HG03575 (cell line): ENCODE data around the gene TRIM47.

Source experiments
- ATAC-seq: cut with Tn5 transposase; IDR thresholded peaks from one replicate; pipeline ENCODE4 v1.9.1; 2021; ENCODE audit not compliant: unreplicated experiment, insufficient number of reproducible peaks, low FRiP score; ENCODE audit errors: extremely low read depth

The TRIM47 gene, protein sequence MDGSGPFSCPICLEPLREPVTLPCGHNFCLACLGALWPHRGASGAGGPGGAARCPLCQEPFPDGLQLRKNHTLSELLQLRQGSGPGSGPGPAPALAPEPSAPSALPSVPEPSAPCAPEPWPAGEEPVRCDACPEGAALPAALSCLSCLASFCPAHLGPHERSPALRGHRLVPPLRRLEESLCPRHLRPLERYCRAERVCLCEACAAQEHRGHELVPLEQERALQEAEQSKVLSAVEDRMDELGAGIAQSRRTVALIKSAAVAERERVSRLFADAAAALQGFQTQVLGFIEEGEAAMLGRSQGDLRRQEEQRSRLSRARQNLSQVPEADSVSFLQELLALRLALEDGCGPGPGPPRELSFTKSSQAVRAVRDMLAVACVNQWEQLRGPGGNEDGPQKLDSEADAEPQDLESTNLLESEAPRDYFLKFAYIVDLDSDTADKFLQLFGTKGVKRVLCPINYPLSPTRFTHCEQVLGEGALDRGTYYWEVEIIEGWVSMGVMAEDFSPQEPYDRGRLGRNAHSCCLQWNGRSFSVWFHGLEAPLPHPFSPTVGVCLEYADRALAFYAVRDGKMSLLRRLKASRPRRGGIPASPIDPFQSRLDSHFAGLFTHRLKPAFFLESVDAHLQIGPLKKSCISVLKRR

DNA sequence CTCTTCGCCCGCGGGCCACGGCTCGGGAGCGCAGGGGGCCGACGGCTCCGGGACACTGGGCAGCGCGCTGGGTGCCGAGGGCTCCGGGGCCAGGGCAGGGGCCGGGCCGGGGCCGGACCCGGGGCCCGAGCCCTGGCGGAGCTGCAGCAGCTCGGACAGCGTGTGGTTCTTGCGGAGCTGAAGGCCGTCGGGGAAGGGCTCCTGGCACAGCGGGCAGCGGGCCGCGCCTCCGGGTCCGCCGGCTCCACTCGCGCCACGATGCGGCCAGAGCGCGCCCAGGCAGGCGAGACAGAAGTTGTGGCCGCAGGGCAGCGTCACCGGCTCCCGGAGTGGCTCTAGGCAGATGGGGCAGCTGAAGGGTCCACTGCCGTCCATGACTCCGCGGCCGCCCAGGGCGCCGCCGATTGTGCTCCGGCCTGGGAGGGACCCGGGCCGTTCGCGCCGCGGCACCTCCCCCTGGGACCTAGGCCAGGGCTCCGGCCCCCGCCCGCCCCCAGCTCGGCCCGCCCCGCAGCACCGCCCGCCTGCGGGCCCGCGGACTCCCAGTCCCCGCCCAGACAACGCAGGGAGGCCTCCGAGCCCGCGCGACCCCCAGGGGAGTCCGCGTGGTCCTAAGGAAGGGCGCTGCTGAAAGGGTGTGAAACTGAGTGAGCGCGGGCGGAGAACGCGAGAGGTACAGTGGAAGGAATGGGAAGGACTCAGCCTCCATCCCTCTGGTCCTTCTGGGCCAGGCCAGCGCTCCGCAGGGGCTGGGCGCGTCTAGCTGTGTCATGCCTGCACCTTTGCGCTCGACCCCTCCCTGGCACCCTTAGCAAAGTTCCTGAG, at the start of gene TRIM47:
TSS of gene TRIM47 (minus strand) at position 408 of the 825 bp plus-strand sequence. CDS start at position 375, 33 bp downstream.
- ATAC-seq: no peak

DNA sequence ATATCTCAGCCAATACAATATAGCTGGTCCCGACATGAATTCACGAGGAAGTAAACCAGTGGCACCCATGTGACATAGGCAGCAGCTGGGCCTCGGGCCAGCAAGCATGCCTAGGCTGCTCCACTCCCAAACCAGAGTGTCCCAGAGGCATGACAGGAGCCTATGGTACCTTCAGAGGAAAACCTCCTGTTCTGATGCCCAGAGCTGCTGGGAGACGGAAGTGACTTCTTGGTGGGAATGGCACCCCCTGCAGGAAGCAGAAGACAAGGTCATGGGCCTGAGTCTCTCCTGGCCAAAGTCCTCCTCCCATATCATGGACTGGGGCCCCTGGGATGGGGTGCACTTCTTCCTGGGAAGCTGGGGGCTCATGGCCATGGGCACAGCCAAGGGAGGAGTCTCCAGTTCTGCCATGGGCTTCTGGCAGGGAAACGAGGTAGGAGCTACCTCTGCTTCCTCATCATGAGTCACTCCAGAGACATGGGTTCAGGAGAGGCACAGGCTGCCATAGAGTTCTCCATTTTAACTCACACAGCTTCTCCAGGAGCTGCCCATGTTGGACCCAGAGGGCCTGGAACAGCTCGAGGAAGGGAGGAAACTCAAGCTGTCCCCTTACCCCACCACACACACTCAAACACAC, 49.0 kb upstream of the TRIM47 start:
- ATAC-seq: no peak

DNA sequence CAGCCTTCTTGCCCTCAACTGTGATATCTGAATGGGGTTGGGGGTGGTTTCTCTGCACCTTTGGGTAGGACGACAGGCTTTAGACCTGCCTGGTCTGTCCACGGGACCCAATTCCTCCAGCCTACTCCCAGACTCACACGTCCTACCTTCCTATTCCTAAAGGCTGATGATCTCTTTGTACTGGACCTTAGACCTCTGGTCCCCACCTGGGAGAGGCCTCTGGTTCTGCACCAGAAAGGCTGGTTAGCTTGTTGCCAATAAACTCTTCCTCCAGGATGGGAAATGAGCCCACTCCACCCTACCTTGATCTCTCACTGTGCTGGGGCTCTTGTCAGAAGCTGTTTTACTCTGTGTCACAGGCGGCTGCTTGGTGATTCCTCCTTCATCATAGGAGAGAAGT, 48.1 kb upstream of the TRIM47 start:
- no peak for ATAC-seq

DNA sequence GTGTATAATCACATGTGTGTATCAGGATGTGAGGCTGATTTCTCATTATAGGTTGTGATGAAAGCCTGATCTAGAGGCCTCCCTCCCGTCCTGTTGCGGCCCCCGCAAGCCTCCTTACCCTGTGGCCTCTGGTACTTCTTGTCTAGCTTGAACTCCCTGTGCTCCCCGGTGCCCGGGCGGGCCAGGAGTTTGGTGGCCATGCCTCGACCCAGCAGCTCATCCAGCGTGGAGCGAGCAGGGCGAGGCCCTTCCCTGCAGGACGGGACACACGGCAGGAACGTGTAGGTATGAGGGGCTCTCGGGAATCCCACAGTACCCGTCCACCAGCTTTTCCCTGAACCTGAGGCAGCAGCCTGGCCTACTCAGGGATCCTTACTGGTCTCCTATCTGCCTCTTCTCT, 47.5 kb upstream of the TRIM47 start:
- no peak for ATAC-seq

DNA sequence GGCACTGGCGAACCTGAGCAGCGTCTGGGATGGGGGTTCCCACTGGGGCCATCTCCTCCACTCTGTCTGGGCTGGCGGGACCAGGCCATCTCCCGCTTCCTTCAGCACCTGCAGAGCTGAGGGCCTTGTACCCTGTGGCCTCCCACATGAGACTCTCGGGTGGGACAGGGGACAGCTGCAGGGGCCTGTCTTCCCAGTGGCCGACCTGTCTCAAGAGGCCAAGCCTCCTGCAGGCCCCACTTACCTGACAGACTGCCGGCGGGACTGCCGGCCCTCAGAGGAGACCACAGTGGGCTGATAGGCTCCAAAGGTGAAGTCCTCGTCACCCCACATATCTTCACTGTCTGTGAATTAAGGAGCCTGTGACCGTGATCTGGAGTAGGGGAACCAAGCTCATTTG, 46.7 kb upstream of the TRIM47 start:
- ATAC-seq: no peak

DNA sequence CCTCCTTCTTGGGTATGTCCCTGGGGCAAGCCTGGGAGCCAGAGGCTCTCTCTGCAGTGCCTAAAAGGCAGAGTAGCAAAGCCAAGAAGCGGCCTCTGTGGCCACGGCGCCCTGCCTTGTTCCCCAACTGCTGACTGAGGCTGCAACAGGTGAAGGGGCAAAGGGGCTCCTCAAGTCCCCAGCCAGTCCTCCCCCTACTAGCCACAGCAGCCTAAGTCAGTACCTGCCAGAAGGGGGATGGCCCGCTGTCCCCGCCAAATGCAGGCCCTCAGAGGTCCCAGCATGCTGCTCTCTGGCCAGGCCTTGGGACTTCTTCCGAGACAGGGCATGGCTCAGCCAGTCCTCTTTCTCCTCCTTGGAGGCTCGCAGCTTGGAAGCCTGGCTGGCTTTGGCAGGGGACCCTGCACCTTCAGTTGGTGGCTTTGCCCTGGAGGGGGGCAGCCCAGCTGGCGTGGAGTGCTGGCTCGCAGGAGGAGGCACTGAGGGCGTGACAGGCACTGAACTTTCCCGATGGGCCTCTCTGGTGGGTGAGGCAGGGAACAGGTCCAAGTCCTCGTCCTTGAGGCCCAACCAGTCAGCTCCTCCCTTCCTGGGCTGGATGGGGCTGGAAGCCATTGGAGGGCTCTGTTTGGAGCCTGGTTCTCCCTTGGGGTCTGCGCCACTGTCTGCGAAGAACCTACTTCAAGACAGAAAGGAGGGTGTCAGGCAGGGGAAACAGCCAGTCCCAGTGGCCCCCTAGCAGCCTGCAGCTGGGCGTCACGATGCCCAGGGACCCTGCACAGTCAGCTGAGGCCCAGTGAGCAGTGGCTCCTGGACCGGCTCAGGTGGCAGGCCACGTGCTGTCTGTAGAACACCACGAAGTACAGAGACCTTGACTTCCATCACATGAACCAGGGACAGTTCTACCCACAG, 44.8 kb upstream of the TRIM47 start:
- ATAC-seq: no peak

DNA sequence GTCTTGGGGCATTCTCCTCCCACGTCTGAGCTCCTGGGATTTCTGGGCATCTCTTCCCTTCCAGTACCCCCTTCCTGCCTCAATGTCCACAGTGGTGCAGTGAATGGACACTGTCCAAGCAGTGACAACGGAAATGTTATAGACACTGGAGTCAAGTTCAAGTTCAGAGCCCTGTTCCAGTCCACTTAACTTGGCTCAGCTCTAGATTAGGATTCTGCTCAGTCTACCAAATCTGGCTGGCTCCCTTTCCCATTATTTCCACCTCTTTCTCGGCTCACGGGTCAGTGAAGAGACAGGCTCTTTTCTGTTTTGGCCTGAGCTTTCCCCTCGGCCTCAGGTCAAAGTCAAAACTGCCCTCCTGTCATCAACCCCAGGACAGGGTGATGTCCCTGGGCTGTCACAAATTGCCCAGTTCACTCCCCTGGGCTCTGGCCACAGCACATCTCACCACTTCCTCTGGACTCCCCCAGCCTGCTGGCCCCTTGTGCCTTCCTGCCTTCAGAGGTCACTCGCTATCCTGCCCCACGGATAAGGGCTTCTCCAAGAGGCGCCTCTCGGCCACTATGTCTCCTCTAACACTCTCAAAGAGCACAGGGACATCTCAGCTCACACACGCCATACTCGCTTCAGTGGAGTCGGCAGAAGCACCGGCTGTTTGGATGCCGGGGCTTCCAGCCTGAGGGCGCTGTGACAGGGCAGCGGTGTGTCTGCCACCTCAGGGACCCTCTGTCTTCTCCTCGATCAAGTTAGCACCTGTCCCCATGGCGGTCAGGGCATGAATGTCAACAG, 44.0 kb upstream of the TRIM47 start:
- ATAC-seq: no peak

DNA sequence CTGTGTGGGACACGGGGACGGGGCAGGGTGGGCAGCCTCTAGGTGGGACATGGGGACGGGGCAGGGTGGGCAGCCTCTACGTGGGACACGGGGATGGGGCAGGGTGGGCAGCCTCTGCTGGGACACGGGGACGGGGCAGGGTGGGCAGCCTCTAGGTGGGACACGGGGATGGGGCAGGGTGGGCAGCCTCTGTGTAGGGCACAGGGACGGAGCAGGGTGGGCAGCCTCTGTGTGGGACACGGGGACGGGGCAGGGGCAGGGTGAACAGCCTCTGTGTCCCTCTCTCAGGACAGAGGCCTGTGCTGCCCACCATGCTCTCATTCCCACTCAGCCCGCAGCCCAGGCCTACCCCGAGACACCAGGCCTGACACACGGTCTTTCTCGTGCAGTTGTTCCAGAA, 43.2 kb upstream of the TRIM47 start:
- no peak for ATAC-seq

DNA sequence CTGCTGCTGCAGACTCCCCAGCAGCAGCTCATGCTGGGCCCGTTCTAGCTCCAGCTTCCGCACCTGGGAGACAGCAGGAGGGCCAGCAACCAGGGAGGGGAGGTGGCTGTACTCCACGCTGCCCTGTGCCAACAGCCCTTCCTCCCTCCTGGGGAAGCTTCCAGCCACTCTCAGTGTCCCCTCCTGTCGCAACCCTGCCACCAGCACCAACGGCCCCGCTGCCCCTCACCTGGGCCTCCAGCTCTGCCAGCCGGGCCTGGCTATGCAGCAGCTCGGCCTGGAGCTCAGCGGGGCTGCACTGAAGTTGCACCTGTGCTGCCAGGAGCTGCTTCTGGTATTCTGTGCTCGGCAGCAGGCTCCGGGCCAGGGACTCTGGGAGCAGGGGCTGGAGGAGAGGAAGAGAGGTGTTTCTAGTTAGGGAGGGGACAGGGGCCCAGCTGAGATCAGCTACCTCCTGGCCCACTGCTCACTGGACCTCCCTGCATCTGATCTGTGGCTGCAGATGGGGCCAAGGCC, 41.7 kb upstream of the TRIM47 start:
- ATAC-seq: no peak

DNA sequence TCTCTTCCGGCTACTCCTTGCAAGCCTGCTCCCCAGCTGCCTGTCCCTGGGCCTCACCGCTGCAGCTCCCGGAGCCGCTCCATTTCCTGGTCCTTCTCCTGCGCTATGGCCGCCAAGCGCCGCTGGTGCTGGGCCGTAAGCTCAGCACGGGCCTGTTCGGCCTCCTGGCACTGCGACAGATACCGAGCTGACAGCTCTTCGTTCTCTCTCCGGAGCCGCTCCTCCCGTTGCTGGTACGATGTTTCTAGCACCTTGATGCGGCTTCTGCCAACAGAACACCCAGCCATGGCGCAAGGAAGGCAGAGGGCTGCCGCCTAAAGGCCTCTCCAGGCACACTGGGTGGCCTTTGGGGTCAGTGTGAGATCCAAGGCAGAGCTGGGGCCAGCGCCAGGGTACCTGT, 41.2 kb upstream of the TRIM47 start:
- no peak for ATAC-seq

DNA sequence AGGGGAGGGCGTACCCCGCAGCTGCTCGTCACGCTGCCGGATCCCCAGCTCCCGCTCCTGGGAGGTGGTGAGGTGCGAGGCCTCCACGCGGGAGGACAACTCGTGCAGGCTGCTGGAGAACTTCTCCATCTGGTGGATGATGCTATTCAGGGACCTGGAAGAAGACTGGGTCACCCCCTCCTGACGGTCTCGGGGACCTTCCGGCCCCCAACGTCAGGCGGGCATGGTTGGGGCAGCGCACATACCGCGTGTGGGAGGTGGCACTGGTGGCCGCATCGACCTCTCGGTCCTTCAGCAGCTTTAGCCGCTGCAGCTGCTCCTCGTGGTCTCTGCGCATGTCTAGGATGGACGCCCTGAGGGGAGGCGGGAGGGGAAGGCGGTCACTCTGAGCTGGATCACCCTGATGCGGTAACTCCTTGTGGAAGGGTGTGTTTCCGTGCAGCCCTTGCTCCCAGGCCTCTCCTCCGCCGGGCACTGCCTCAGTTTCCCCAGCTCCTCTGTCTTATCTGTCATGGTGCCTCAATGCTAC, 39.6 kb upstream of the TRIM47 start:
- no peak for ATAC-seq

DNA sequence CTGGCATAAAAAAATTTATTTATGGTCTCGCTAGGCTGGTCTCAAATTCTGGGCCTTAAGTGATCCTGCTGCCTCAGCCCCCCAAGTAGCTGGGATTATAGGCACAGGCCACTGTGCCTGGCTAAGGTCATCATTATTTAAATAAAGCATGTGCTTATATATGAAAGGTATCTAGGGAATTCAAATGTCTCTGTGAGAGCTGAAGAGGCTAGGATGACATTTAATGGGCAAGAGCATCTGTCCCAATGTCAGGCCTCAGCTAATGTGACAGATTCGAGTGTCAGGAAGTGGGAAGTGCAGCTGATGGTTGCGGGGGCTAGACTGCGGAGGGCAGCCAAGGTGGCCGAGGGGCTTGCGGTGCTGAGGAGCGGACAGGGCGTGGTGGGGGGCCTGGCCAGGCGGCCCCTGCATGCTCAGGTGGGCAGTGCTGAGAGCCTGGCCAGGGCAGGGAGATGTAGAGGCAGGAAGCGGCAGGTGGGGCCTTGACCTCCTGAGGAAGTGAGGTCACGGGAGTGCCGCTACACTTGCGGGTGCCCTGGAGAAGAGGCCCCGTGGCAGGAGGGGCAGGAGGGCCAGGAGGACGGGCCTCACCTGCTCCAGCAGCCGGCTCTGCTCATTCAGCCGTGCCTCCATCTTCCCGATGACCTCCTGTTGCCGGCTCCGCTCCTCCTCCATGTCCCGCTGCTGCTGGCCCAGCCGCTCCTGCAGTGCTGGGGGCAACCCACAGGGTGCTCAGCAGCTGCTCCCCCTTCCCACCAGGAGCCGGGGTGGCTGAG, 38.9 kb upstream of the TRIM47 start:
- no peak for ATAC-seq

DNA sequence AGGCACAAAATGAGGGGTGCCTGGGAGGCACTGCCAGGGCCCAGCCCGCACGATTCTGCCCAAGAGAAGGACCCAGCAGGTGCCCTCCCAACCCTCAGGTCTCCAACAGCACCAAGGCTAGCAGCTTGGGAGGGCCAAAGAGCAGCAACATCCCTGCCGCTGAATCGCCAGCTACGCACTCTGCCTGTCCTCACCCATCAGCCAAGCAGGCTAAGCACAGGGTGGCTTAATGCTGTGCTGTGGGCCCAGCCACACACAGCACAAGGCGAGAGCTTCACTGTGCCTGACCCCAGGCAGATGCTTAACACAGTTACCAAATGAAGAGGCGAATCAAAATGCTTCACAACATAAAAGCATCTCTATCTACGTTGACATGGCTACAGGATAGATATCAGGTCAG, 36.9 kb upstream of the TRIM47 start:
- no peak for ATAC-seq

DNA sequence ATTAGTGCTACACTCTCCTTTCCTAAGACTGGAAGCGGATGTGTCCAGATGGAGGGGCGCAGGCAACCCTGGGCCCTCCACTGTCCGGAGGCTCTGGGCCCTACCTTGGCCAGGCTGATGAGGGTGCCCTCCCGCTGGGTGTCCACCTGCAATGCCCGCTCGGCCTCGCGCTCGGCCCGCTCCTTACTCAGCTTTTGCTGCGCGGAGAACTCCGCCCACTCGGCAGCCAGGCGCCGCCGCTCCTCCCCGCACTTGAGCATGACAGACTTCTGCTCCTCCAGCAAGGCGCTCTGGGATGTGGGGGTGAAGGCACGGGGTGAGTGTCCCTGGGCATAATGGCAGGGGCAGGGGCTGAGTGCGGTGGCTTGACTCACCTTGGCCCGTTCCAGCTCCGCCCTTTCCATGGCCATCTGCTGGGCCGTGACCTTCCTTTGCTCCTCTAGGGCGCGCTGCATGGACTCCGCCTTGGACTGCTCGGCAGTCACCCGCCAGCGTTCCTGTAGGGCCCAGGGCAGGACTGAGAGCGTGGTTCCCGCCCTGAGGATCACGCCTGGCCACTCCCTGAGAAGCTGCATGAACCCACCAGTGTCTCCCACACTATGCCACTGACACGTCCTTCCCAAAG, 36.4 kb upstream of the TRIM47 start:
- no peak for ATAC-seq

DNA sequence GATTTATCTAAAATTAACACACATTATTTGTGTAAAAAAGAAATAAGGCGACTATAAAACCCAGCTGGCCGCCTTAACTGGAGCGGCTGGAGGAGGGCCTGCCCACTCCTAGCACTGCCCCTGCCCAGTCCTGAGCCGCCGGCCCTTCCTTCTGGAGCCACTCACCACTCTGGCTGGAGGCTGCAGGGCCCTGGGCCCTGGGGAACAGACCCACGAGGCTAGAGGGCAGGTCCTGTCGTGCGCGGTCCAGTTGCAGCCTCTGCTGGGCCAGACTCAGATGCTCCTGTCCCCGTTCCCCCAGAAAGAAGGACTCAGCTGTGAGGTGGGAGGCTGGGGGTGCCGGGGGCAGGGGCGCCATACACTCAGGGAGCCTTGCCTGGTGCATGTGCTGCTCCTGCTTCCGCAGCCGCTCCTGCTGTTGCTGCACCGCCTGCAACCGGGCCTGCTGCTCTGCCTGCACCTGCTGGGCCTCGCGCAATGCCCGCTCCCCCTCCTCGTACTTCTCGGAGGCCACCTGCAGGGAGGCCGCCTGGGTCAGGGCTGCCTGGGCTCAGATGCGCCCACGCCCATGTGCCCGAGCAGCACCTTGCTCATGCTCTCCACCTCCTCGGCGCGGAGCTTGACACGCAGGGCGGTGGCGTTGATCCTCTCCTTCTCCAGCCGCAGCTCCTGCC, 35.3 kb upstream of the TRIM47 start:
- no peak for ATAC-seq

DNA sequence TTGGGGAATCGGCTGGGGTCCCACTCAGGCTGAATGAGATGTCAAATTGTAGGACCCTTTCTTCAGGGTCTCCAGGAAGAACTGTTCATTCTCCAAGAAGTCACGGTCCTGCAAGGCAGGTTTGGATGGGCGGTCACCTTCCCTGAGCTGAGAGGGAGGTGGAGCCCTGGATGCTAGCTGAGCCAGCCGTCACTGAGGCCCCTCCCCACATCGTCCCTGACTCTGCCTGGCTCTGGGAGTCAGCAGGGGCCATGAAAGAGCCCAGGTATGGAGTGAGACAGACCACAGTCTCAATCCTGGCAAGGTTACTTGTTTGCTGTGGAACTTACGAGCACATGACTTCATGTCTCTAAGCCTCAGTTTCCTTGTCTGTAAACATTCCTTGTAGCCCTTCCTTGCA, 32.3 kb upstream of the TRIM47 start:
- ATAC-seq: no peak
